Measurements from ENCODE around the gene CCDC86.

GRCh38 chr11:60899977-60900376 is 58.1 kb downstream of the CCDC86 start:
- TF ChIP-seq ELK1 (IDR thresholded peaks at IDR 0.05; ENCODE audit: low read depth, low read length) (no peak), ATF2 (IDR thresholded peaks at IDR 0.05; ENCODE audit: low read length) (no peak)

Data from GM12878 (cell line).